SU-DHL-6 (cell line): ENCODE data around the gene FNDC7.
"Not testable (repeated sequence)": the region's sequence is repeated elsewhere in the genome, so short reads cannot be mapped to it uniquely, and the experiment has no call there.

Experiments
- H2AFZ ChIP-seq: fragments of 200-600 bp; sonication (generic); 2 replicates; pipeline ENCODE4 v1.6.1; 2014; ENCODE audit warnings: low read depth, mild to moderate bottlenecking, moderate library complexity, mixed read lengths, antibody characterized with exemption, low read length; ENCODE audit not compliant: severe bottlenecking
- H3F3A ChIP-seq: fragments of 200-600 bp; shearing (Covaris generic); 2 replicates; pipeline ENCODE4 v1.6.0; 2016; ENCODE audit warnings: antibody characterized with exemption, mild to moderate bottlenecking; ENCODE audit not compliant: insufficient read depth
- H3K27ac ChIP-seq: fragments of 200-600 bp; sonication (generic); 2 replicates; pipeline ENCODE4 v1.5.1; 2016; ENCODE audit warnings: low read depth, mild to moderate bottlenecking, low read length, moderate library complexity, mixed read lengths
- H3K27me3 ChIP-seq: fragments of 200-600 bp; sonication (generic), shearing (Covaris generic); 2 replicates; pipeline ENCODE4 v1.6.0; 2014; ENCODE audit warnings: mild to moderate bottlenecking, low read length
- H3K36me3 ChIP-seq: fragments of 200-600 bp; sonication (generic); 2 replicates; pipeline ENCODE4 v1.6.1; 2014; ENCODE audit warnings: mild to moderate bottlenecking, low read length, mixed read lengths
- H3K4me2 ChIP-seq: fragments of 300-600, 200-600 bp; shearing (Covaris generic), sonication (generic); 2 replicates; pipeline ENCODE4 v1.6.0; 2014; ENCODE audit warnings: low read length, low read depth, mild to moderate bottlenecking; ENCODE audit not compliant: poor library complexity, severe bottlenecking
- H3K4me3 ChIP-seq: fragments of 200-600 bp; sonication (generic); 2 replicates; pipeline ENCODE4 v1.5.1; 2014; ENCODE audit warnings: antibody characterized with exemption, low read length, mild to moderate bottlenecking, mixed read lengths; ENCODE audit not compliant: insufficient read depth, poor library complexity, severe bottlenecking
- H3K79me2 ChIP-seq: fragments of 200-600 bp; sonication (generic); 2 replicates; pipeline ENCODE4 v1.6.1; 2014; ENCODE audit warnings: mild to moderate bottlenecking, low read length, moderate library complexity; ENCODE audit not compliant: insufficient read depth
- H3K9ac ChIP-seq: fragments of 200-600 bp; sonication (generic); 2 replicates; pipeline ENCODE4 v1.7.0; 2014; ENCODE audit warnings: mild to moderate bottlenecking, low read length
- H3K9me2 ChIP-seq: fragments of 200-600 bp; sonication (generic); replicated peaks from 2 replicates; pipeline ENCODE4 v1.6.1; 2014; ENCODE audit warnings: low read length; ENCODE audit not compliant: insufficient read depth
- H3K9me3 ChIP-seq: fragments of 200-600 bp; sonication (generic); 2 replicates; pipeline ENCODE4 v1.6.1; 2014; ENCODE audit warnings: low read length, mixed read lengths; ENCODE audit not compliant: insufficient read depth
- H4K20me1 ChIP-seq: fragments of 200-600 bp; sonication (generic); 2 replicates; pipeline ENCODE4 v1.6.1; 2014; ENCODE audit warnings: low read depth, mild to moderate bottlenecking, antibody characterized with exemption, low read length, moderate library complexity, mixed read lengths
- EZH2phosphoT487 ChIP-seq: fragments of 200-600 bp; sonication (generic), shearing (Covaris generic); conservative IDR thresholded peaks from 2 replicates; pipeline ENCODE4 v1.6.1; 2018; ENCODE audit warnings: mild to moderate bottlenecking, antibody characterized with exemption, low read length, moderate library complexity, mixed read lengths
- TF ChIP-seq, protein P1 (sequence below): fragments of 200-600 bp; sonication (generic); IDR thresholded peaks from one replicate; pipeline ENCODE4 v1.5.1; 2017; ENCODE audit warnings: antibody characterized with exemption, mild to moderate bottlenecking, low read length, moderate library complexity; ENCODE audit not compliant: insufficient read depth, poor library complexity, severe bottlenecking

The FNDC7 gene

DNA sequence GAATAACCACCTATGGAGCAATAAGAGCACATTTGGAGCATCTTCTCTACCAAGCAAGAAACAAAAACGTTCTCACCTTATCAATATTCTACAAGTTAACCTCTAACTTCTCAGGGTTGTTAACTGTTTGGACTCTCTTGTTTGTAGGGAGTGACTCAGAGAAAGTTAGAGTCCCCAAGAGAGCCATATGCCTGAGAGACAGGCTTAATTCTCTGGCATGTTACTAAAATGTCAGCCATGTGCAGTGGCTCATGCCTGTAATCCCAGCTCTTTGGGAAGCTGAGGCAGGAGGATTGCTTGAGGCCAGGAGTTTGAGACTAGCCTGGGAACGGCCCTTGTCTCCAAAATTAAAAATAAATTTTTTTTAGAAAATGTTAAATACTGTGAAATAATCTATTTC lies 47.6 kb upstream of the FNDC7 start:
- no peak overlapping the region for H3K4me3 ChIP-seq
- H3K4me2 ChIP-seq = no peak overlapping the region
- H3K27me3 ChIP-seq = no peaks in the 10 kb centered on the region
- H3K9ac ChIP-seq = no peak overlapping the region
- TF ChIP-seq, protein P1, sequence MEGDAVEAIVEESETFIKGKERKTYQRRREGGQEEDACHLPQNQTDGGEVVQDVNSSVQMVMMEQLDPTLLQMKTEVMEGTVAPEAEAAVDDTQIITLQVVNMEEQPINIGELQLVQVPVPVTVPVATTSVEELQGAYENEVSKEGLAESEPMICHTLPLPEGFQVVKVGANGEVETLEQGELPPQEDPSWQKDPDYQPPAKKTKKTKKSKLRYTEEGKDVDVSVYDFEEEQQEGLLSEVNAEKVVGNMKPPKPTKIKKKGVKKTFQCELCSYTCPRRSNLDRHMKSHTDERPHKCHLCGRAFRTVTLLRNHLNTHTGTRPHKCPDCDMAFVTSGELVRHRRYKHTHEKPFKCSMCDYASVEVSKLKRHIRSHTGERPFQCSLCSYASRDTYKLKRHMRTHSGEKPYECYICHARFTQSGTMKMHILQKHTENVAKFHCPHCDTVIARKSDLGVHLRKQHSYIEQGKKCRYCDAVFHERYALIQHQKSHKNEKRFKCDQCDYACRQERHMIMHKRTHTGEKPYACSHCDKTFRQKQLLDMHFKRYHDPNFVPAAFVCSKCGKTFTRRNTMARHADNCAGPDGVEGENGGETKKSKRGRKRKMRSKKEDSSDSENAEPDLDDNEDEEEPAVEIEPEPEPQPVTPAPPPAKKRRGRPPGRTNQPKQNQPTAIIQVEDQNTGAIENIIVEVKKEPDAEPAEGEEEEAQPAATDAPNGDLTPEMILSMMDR = no peak
- TF ChIP-seq EZH2phosphoT487 = no peak
- H3K27ac ChIP-seq = no peak overlapping the region
- H3K9me2 ChIP-seq = no peaks in the 10 kb centered on the region
- no peaks in the 10 kb centered on the region for H3K9me3 ChIP-seq
- H4K20me1 ChIP-seq = no peaks in the 10 kb centered on the region
- no peaks in the 10 kb centered on the region for H3K36me3 ChIP-seq
- no peaks in the 10 kb centered on the region for H3K79me2 ChIP-seq
- H3F3A ChIP-seq = no peaks in the 10 kb centered on the region
- H2AFZ ChIP-seq = no peak overlapping the region

DNA sequence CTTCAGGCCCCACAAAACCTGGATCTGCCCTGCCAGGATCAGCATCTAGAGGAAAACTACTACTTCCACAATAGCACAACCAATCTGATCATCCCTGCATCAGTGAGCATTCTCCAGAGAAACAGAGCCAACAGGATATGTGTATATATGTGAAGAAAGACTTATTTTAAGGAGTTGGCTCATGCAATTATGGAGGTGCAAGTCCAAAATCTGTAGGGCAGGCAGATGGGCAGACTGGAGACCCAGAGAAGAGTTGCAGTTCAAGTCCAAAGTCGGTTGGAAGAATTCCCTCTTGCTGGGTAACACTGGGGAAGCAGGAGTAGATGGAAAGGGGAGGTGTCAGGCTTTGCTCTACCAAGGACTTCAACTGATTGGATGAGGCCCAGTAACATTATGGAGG lies 46.9 kb upstream of the FNDC7 start:
- no peaks in the 10 kb centered on the region for H3K27me3 ChIP-seq

DNA sequence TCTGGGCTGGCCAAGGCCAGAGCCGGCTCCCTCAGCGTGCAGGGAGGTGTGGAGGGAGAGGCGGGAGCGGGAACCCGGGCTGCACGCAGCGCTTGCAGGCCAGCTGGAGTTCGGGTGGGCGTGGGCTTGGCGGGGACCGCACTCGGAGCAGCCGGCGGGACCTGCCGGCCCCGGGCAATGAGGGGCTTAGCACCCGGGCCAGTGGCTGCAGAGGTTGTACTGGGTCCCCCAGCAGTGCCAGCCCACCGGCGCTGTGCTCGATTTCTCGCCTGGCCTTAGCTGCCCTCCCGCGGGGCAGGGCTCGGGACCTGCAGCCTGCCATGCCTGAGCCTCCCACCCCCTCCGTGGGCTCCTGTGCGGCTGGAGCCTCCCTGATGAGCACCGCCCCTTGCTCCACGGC lies 45.3 kb upstream of the FNDC7 start:
- H3K9me3 ChIP-seq, H3K4me2 ChIP-seq, H4K20me1 ChIP-seq, H3K27me3 ChIP-seq, H3K27ac ChIP-seq, H3K79me2 ChIP-seq, H3K36me3 ChIP-seq, H3K4me3 ChIP-seq, H3K9ac ChIP-seq, H3K9me2 ChIP-seq, H3F3A ChIP-seq, H2AFZ ChIP-seq: not testable (repeated sequence)

More for the DNA sequence above, 46.9 kb upstream of the FNDC7 start:
- TF ChIP-seq, protein P1 = no peak
- no peak for TF ChIP-seq EZH2phosphoT487
- Histone ChIP-seq H3K27ac (no peak overlapping the region), H3K4me2 (no peak overlapping the region), H3K4me3 (no peak overlapping the region), H3K36me3 (no peaks in the 10 kb centered on the region), H3K79me2 (no peaks in the 10 kb centered on the region), H3K9me3 (no peaks in the 10 kb centered on the region), H4K20me1 (no peaks in the 10 kb centered on the region), H3F3A (no peaks in the 10 kb centered on the region), H3K9ac (no peak overlapping the region), H3K9me2 (no peaks in the 10 kb centered on the region), H2AFZ (no peak overlapping the region)

DNA sequence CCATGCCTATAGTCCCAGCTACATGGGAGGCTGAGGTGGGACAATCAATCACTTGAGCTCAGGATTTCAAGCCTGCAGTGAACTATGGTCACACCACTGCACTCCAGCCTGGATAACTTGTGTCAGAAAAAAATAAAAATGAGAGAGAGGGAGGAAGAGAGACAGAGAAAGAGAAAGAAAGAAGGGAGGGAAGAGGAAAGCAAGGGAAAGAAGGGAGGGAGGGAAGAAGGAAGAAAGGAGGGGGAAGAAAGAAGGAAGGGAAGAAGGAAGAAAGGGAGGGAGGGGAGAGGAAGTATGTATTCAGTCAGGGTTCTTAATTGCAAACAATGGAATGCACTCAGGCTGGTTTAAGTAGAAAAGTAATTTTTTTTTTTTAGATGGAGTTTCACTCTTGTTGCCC lies 43.9 kb upstream of the FNDC7 start:
- no peak overlapping the region for H2AFZ ChIP-seq
- H3K9me2 ChIP-seq = no peaks in the 10 kb centered on the region
- H4K20me1 ChIP-seq = no peaks in the 10 kb centered on the region
- no peaks in the 10 kb centered on the region for H3K27me3 ChIP-seq
- H3K9ac ChIP-seq = no peak overlapping the region
- H3K4me3 ChIP-seq = no peak overlapping the region
- TF ChIP-seq, protein P1 = no peak
- no peak for TF ChIP-seq EZH2phosphoT487
- H3K27ac ChIP-seq = no peak overlapping the region
- H3K4me2 ChIP-seq = no peak overlapping the region
- H3K36me3 ChIP-seq = no peaks in the 10 kb centered on the region
- H3K79me2 ChIP-seq = no peaks in the 10 kb centered on the region
- H3K9me3 ChIP-seq = no peaks in the 10 kb centered on the region
- H3F3A ChIP-seq = no peaks in the 10 kb centered on the region
